Endothelial cell (in vitro differentiated cells): ENCODE measurements around the gene TRAF3. TPM values are rescaled to one million over a fixed set of nuclear protein-coding genes. Genes with fewer than 3 reads are reported as not detected.
"Not testable (repeated sequence)": the region's sequence is repeated elsewhere in the genome, so short reads cannot be mapped to it uniquely, and the experiment has no call there.

ENCODE experiments used
- DNase-seq: peaks from one replicate; pipeline ENCODE4 v3.0.0; 2021; ENCODE audit warnings: low spot score
- H3K27ac Mint-ChIP-seq: one replicate; pipeline ENCODE4 v1.8.0; 2021; ENCODE audit warnings: mixed read lengths, inconsistent platforms; ENCODE audit not compliant: unreplicated experiment
- H3K27me3 Mint-ChIP-seq: one replicate; pipeline ENCODE4 v1.8.0; 2021; ENCODE audit warnings: mild to moderate bottlenecking, moderate library complexity, mixed read lengths, inconsistent platforms; ENCODE audit not compliant: unreplicated experiment
- H3K36me3 Mint-ChIP-seq: one replicate; pipeline ENCODE4 v1.8.0; 2021; ENCODE audit warnings: mild to moderate bottlenecking, low read depth, mixed read lengths, inconsistent platforms; ENCODE audit not compliant: unreplicated experiment
- H3K4me1 Mint-ChIP-seq: one replicate; pipeline ENCODE4 v1.8.0; 2021; ENCODE audit warnings: mild to moderate bottlenecking, mixed read lengths, inconsistent platforms; ENCODE audit not compliant: unreplicated experiment
- H3K4me3 Mint-ChIP-seq: one replicate; pipeline ENCODE4 v1.8.0; 2021; ENCODE audit warnings: mild to moderate bottlenecking, mixed read lengths, inconsistent platforms; ENCODE audit not compliant: unreplicated experiment
- H3K9me3 Mint-ChIP-seq: one replicate; pipeline ENCODE4 v1.8.0; 2021; ENCODE audit warnings: mixed read lengths, inconsistent platforms; ENCODE audit not compliant: unreplicated experiment
- CTCF ChIP-seq: fragments of 200-600 bp; sonication (generic); IDR thresholded peaks from one replicate; pipeline ENCODE4 v1.5.0; 2021; ENCODE audit warnings: antibody characterized with exemption; ENCODE audit not compliant: unreplicated experiment
- total RNA-seq: library from RNA; stranded (reverse); fragmentation: NEBNext Ultra II Directional; extraction: Animal tissue kit (Norgen Biotek cat#: 25700); gene quantifications from one replicate; pipeline ENCODE4 v1.2.1, GENCODE V29; 2021; ENCODE audit not compliant: unreplicated experiment

TRAF3 gene
- total RNA-seq, 1 donor from 2014 or later: 9.7 TPM

GRCh38 chr14:102870994-102871831 lies 94.0 kb downstream of the TRAF3 start:
- no peaks in the 10 kb centered on the region for H3K4me1 Mint-ChIP-seq

GRCh38 chr14:102872020-102872419 lies 94.8 kb downstream of the TRAF3 start:
- Mint-ChIP-seq H3K4me1 (no peaks in the 10 kb centered on the region), H3K36me3 (no peaks in the 10 kb centered on the region), H3K4me3 (no peak overlapping the region), H3K9me3 (no peaks in the 10 kb centered on the region), H3K27ac (no peak overlapping the region), H3K27me3 (peaks cover 5% of the 10 kb centered on the region)
- DNase-seq: no peak
- no peak for TF ChIP-seq CTCF

More at GRCh38 chr14:102870994-102871831, 94.0 kb downstream of the TRAF3 start:
- Mint-ChIP-seq H3K27me3 (peaks cover 5% of the 10 kb centered on the region), H3K4me3 (no peak overlapping the region), H3K9me3 (no peaks in the 10 kb centered on the region), H3K36me3 (no peaks in the 10 kb centered on the region), H3K27ac (no peak overlapping the region)
- DNase-seq: no peak
- no peak for TF ChIP-seq CTCF

- H3K36me3 Mint-ChIP-seq: no peaks in the 10 kb centered on the region
- H3K27me3 Mint-ChIP-seq: peaks cover 3% of the 10 kb centered on the region
- no peaks in the 10 kb centered on the region for H3K9me3 Mint-ChIP-seq
- no peaks in the 10 kb centered on the region for H3K4me1 Mint-ChIP-seq
- no peak for TF ChIP-seq CTCF
- H3K27ac Mint-ChIP-seq: no peak overlapping the region
- no peak for DNase-seq
- no peak overlapping the region for H3K4me3 Mint-ChIP-seq
Measured at GRCh38 chr14:102873131-102873530, 95.9 kb downstream of the TRAF3 start.

GRCh38 chr14:102873546-102874061 lies 96.4 kb downstream of the TRAF3 start:
- TF ChIP-seq CTCF: no peak
- no peak for DNase-seq
- Mint-ChIP-seq H3K36me3 (no peaks in the 10 kb centered on the region), H3K4me3 (no peak overlapping the region), H3K27ac (no peak overlapping the region), H3K4me1 (no peaks in the 10 kb centered on the region), H3K27me3 (peaks cover 3% of the 10 kb centered on the region), H3K9me3 (no peaks in the 10 kb centered on the region)

GRCh38 chr14:102875652-102876051 lies 98.4 kb downstream of the TRAF3 start:
- Mint-ChIP-seq H3K9me3 (no peaks in the 10 kb centered on the region), H3K4me3 (no peak overlapping the region), H3K27me3 (peaks cover 3% of the 10 kb centered on the region)

GRCh38 chr14:102877511-102877910 lies 100.3 kb downstream of the TRAF3 start:
- not testable (repeated sequence) for H3K27ac Mint-ChIP-seq, H3K27me3 Mint-ChIP-seq, H3K9me3 Mint-ChIP-seq, DNase-seq, H3K4me3 Mint-ChIP-seq, H3K36me3 Mint-ChIP-seq, H3K4me1 Mint-ChIP-seq

More at GRCh38 chr14:102875652-102876051, 98.4 kb downstream of the TRAF3 start:
- H3K36me3 Mint-ChIP-seq: no peaks in the 10 kb centered on the region
- no peak for DNase-seq
- no peaks in the 10 kb centered on the region for H3K4me1 Mint-ChIP-seq
- H3K27ac Mint-ChIP-seq: no peak overlapping the region
- no peak for TF ChIP-seq CTCF
